Measurements from ENCODE around the gene APOM. TPM values are rescaled to one million over a fixed set of nuclear protein-coding genes. Genes with fewer than 3 reads are reported as not detected.

APOM gene
- total RNA-seq, 1 donor from 2014 or later = not detected

DNA sequence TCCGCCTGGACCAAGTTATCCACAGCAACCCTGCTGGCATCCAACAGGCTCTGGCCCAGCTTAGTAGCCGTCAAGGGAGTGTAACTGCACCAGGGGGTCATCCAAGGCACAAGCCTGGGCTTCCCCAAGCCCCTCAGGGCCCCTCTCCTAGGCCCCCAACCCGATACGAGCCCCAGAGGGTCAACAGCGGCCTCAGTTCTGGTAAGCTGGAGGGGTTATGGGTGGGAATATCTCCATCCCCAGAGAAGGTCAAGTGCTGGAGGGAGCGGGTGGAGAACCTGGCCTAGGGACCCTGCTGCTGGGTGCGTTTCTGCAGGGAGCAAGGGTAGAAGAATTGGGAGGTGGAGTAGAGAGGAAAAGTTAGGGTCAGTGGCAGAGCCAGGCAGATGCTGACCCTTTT, 22.2 kb upstream of the APOM start:
- Histone ChIP-seq H3K4me3 (no peak overlapping the region), H3K4me1 (no peaks in the 10 kb centered on the region), H3K27me3 (no peaks in the 10 kb centered on the region), H3K36me3 (peaks cover 0 to 97% of the 10 kb centered on the region in 2 donors), H3K9me3 (no peaks in the 10 kb centered on the region), H3K27ac (no peak overlapping the region)
- TF ChIP-seq, protein P1, sequence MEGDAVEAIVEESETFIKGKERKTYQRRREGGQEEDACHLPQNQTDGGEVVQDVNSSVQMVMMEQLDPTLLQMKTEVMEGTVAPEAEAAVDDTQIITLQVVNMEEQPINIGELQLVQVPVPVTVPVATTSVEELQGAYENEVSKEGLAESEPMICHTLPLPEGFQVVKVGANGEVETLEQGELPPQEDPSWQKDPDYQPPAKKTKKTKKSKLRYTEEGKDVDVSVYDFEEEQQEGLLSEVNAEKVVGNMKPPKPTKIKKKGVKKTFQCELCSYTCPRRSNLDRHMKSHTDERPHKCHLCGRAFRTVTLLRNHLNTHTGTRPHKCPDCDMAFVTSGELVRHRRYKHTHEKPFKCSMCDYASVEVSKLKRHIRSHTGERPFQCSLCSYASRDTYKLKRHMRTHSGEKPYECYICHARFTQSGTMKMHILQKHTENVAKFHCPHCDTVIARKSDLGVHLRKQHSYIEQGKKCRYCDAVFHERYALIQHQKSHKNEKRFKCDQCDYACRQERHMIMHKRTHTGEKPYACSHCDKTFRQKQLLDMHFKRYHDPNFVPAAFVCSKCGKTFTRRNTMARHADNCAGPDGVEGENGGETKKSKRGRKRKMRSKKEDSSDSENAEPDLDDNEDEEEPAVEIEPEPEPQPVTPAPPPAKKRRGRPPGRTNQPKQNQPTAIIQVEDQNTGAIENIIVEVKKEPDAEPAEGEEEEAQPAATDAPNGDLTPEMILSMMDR (IDR thresholded peaks at IDR 0.05) = no peak
- TF ChIP-seq POLR2A (IDR thresholded peaks at IDR 0.05) (no peak), POLR2AphosphoS5 (IDR thresholded peaks at IDR 0.05; ENCODE audit: insufficient read depth in 1 of 2, low read depth in 1 of 2) (no peak)
- DNase-seq (ENCODE audit: extremely low spot score in 2 of 2) = no peak
- intact Hi-C loops (cut with DNase I) = no loop called here

DNA sequence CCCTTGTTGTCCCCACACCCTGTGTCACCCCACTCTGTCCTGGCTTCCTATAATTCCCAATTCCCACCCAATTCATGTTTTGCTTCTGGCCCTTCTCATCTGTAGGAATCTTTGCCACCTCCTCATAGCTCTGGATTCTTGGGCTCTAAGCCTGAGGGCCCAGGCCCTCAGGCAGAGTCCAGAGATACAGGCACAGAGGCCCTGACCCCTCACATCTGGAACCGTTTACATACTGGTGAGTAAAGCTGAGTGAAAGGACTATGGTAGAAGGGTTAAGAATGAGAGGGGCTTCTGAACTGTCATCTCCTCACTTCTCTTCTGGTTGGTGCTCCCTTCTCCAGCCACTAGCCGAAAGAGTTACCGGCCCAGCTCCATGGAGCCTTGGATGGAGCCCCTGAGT, 21.6 kb upstream of the APOM start:
- Histone ChIP-seq H3K4me1 (no peaks in the 10 kb centered on the region), H3K27me3 (no peaks in the 10 kb centered on the region), H3K36me3 (peaks cover 0 to 94% of the 10 kb centered on the region in 2 donors), H3K27ac (no peak overlapping the region), H3K9me3 (no peaks in the 10 kb centered on the region), H3K4me3 (no peak overlapping the region)
- TF ChIP-seq POLR2A (IDR thresholded peaks at IDR 0.05) (no peak), POLR2AphosphoS5 (IDR thresholded peaks at IDR 0.05; ENCODE audit: insufficient read depth in 1 of 2, low read depth in 1 of 2) (no peak)
- TF ChIP-seq, protein P1 (IDR thresholded peaks at IDR 0.05) = no peak
- no peak for DNase-seq (ENCODE audit: extremely low spot score in 2 of 2)
- intact Hi-C loops (cut with DNase I) = no loop called here

DNA sequence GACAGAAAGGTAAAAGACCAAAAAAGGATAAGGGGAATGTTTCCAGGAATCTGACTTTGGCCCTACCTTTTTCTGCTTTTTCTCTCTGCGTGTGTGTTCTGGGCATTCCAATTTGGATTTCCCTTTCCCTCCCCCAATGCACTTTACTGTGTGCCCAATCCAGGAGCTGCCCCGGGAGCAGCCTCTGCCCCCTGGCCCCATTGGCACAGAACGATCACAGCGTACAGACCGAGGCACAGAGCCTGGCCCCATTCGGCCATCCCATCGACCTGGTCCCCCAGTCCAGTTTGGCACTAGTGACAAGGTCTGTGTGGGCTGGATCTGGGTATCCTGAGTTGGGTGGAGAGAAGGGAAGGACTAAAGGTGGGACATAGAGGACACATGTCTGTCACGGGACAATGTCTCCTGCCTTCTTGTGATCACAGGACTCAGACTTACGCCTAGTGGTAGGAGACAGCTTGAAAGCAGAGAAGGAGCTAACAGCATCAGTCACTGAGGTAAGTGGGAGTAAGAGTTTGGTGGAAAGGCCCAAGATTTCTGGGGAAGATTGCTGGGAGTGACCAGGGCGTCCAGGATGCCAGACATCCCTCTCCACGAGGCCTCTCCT, 20.6 kb upstream of the APOM start:
- no peak for TF ChIP-seq POLR2AphosphoS5 (IDR thresholded peaks at IDR 0.05; ENCODE audit: insufficient read depth in 1 of 2, low read depth in 1 of 2)
- TF ChIP-seq, protein P1 (IDR thresholded peaks at IDR 0.05) = no peak
- no peak for TF ChIP-seq POLR2A (IDR thresholded peaks at IDR 0.05)
- Histone ChIP-seq H3K9me3 (no peaks in the 10 kb centered on the region), H3K27ac (no peak overlapping the region), H3K4me3 (no peak overlapping the region), H3K4me1 (no peaks in the 10 kb centered on the region), H3K36me3 (peaks cover 0 to 94% of the 10 kb centered on the region in 2 donors), H3K27me3 (no peaks in the 10 kb centered on the region)
- intact Hi-C loops (cut with DNase I) = no loop called here
- no peak for DNase-seq (ENCODE audit: extremely low spot score in 2 of 2)

DNA sequence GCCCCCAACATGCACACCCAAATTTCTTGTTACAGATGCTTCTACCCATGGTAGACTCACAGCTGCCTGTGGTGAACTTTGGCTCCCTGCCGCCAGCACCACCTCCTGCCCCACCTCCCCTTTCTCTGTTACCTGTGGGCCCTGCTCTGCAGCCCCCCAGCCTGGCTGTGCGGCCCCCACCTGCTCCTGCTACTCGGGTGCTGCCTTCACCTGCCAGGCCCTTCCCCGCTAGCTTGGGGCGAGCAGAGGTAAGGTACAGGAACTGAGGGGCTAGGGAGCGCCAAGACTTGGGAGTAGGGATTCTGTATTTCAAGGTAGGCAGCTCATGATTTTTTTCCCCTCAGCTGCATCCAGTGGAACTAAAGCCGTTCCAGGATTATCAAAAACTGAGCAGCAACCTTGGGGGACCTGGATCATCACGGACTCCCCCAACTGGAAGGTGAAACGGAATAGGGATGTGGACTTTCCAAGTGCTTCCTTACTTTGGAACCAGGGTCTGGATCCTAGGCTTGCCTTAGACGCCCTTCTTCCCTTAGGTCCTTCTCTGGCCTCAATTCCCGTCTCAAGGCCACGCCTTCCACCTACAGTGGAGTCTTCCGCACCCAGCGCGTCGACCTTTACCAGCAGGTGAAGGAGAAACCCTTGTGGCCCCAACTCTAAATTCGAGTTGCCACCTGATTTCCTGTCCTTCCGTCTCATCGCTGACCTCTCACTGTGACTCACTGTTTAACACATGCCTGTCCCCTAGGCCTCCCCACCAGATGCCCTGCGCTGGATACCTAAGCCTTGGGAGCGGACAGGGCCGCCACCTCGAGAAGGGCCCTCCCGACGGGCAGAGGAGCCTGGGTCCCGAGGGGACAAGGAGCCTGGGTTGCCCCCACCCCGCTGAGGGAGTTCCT, 18.7 kb upstream of the APOM start:
- no peaks in the 10 kb centered on the region for H3K4me1 ChIP-seq
- H3K4me3 ChIP-seq = no peak overlapping the region
- H3K9me3 ChIP-seq = no peaks in the 10 kb centered on the region
- H3K27me3 ChIP-seq = no peaks in the 10 kb centered on the region
- H3K36me3 ChIP-seq = peaks cover 0 to 96% of the 10 kb centered on the region in 2 donors
- no peak overlapping the region for H3K27ac ChIP-seq
- no peak for TF ChIP-seq POLR2AphosphoS5 (IDR thresholded peaks at IDR 0.05; ENCODE audit: insufficient read depth in 1 of 2, low read depth in 1 of 2)
- TF ChIP-seq POLR2A (IDR thresholded peaks at IDR 0.05) = no peak
- TF ChIP-seq, protein P1 (IDR thresholded peaks at IDR 0.05) = no peak
- intact Hi-C loops (cut with DNase I) = no loop called here
- no peak for DNase-seq (ENCODE audit: extremely low spot score in 2 of 2)

DNA sequence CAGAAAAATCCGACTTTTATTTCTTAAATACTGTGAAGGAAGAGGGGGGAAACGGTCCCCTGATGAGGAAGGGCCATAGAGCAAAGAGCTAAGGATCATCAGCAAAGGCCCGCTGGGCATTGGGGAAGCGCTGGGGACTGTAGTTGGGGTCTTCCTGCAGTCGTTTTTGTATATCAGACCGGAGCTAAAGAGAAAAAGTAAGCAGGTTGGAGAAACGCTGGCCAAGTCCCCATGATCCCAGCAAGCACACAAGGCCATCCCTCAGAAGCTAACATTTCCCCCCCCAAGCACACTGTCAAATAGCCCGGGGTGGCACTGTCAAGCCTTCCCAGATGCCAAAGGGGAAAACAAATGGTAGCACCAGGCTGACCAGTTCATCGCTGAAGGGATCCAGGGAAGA, 16.7 kb upstream of the APOM start:
- intact Hi-C loops (cut with DNase I) = no loop called here
- H3K4me3 ChIP-seq = no peak overlapping the region
- no peak for DNase-seq (ENCODE audit: extremely low spot score in 2 of 2)
- H3K27me3 ChIP-seq = no peaks in the 10 kb centered on the region
- TF ChIP-seq POLR2AphosphoS5 (IDR thresholded peaks at IDR 0.05; ENCODE audit: insufficient read depth in 1 of 2, low read depth in 1 of 2) (no peak), POLR2A (IDR thresholded peaks at IDR 0.05) (no peak)
- TF ChIP-seq, protein P1 (IDR thresholded peaks at IDR 0.05) = no peak
- no peaks in the 10 kb centered on the region for H3K4me1 ChIP-seq
- no peaks in the 10 kb centered on the region for H3K9me3 ChIP-seq
- H3K36me3 ChIP-seq = peaks cover 0 to 95% of the 10 kb centered on the region in 2 donors
- H3K27ac ChIP-seq = no peak overlapping the region
